ENCODE measurements around the gene DYNC2LI1.

DYNC2LI1 gene

DNA sequence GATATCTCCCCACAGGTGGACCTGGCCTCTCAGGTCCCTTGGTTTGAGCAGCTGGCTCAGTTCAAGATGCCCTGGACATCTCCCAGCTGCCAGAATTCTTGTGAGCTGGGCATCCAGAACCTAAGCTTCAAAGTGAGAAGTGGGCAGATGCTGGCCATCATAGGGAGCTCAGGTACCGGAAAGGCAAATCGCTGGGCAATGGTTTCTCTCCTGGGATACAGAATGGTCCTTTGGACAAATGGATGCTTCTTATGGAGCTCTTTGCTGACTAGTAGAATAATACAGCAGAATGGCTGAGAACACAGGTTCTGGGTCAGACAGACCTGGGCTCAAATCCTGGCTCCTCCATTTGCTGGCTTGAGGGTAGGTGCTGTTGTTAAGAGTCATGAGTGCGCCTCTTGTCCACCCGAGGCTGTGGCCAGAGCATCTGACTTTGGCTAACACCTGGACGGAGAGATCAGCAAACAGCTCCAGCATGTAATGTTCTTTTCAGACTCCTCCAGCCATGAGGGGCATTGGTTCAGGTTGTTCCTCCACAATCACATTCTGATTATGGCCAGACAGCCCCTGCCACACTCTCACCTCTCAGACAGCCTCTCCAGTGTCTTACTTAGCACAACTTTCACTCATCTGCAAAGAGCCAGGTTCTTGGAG is 72.4 kb downstream of the DYNC2LI1 start:
- DNase-seq (ENCODE audit: low spot score): no peak

DNA sequence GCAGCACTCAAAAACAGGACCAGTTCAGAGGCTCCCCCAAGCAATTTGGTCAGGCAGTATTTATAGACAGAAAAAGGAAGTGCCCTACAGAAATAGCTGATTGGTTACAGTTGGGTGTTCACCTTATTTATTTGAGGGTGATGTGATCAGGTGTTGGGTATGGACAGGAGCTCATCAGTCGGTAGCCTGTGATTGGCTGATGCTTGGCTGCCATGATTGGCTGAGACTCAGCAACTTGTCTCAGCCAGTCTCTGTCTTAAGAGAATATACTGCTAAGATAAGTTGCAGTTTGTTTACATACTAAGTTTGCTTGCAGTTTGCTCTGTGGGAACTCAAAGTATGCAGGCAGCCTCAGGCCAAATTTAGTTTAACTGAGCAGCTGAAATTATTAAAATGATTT is 74.4 kb downstream of the DYNC2LI1 start:
- no peak for DNase-seq (ENCODE audit: low spot score)

DNA sequence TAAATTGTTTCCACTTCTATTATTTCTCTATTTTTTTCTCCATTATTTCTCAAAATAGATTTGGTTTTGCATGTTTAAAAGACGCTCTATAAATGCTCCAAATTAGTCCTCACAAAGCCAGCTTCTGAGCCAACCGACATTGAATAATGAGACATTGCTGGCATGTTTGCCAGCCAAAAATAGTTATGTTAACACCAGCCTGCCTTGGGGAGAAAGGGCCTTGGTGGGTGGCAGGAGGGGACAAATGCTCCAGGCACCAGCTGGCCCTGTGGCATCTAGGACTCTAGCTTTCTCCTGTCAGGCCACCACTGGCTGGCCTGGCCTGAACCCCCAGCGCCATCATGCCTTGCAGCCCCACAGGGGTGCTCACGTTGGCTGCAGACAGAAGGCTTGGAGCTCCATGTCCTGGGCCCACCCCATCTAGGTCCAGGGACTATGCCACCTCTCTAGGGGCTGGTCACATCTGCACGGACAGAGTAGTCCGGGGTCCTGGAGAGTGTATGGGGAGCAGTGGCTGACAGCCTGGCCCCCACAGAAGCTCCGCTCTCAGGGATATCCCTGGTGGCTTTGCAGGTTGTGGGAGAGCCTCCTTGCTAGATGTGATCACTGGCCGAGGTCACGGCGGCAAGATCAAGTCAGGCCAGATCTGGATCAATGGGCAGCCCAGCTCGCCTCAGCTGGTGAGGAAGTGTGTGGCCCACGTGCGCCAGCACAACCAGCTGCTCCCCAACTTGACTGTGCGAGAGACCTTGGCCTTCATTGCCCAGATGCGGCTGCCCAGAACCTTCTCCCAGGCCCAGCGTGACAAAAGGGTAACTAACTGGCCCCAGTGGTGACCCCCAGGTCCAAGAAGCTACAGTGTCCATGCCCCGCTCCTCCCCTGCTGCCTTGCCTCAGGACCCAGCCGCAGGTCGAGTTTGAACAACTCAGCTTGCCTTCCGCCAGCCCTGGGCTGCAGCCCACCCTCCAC is 77.5 kb downstream of the DYNC2LI1 start:
- no peak for DNase-seq (ENCODE audit: low spot score)

GRCh38 chr2:43852196-43852730 is 78.4 kb downstream of the DYNC2LI1 start:
- DNase-seq (ENCODE audit: low spot score): no peak

GRCh38 chr2:43853141-43854081 is 79.6 kb downstream of the DYNC2LI1 start:
- no peak for DNase-seq (ENCODE audit: low spot score)

GRCh38 chr2:43854671-43855070 is 80.8 kb downstream of the DYNC2LI1 start:
- no peak for DNase-seq (ENCODE audit: low spot score)

- no peak for DNase-seq (ENCODE audit: low spot score)
Measured at GRCh38 chr2:43855292-43855691, 81.5 kb downstream of the DYNC2LI1 start.

All from kidney capillary endothelial cell (primary cell).